ENCODE measurements around the gene PCLO. TPM values are rescaled to one million over a fixed set of nuclear protein-coding genes. Genes with fewer than 3 reads are reported as not detected.

The PCLO gene
- total RNA-seq, 2 experiments from 2014 or later: 0.35 to 1.4 TPM

DNA sequence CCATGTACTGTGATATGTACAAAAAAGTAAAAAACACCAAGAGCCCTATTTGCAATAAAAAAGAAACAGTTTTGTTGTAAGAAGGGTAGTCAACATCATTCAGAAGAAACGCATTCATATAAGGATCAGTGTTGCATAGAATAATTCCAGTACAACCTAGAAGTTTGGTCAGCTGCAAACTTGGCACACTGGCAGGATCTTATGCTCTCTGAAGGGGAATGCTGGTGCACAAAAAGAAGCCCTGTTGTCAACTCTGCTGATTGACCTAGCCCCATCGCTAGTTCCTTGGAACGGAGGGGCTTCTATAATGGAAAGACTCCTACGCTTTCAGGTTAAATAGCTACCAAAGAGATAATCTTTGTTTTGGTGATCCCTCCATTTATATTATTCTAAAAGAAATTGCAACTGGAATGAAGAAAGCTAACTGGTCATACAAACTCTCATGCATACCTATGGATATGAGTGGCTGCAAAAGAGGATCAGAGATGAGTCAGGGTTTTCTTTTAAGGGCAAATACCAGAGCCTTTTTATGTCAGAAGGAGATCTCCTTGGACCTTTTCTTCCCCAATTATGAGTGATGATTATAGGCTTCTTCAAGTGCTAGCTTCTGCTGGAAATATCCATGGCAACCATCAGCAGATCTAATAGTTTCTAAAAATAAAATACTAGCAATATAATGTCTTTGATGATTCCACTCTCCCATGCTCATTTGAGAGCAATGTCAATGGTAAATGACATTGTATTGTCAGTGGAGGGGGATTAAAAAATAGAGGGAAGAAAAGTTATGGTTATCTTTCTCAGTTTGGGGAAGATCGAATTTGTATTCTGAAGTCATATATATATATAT is 406.8 kb downstream of the PCLO start:
- no peaks in the 10 kb centered on the region for H3K9me2 ChIP-seq (ENCODE audit: insufficient read depth, low read length)
- CTCF ChIA-PET (ENCODE audit: unreplicated experiment): no interaction called here

DNA sequence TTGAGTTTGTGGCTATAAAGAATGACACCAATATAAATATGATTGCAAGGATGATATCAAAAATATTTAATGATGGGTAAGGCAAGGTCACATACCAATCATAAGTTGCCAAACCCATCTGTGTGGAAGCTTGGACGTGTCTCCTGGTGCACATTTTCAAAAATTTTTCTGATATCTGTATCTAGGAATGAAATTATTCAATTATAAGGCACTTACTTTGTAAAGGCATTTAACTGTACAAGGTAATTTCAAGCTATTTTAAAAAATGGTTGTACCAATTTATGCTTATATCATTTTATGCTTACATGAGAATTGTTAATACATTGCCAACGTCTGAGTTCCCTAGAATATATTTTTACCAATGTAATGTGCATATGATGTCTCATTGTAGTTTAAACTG is 412.7 kb downstream of the PCLO start:
- H4K20me1 ChIP-seq (ENCODE audit: insufficient read depth, low read length): no peaks in the 10 kb centered on the region
- no peaks in the 10 kb centered on the region for H3K9me2 ChIP-seq (ENCODE audit: insufficient read depth, low read length)
- H3K4me2 ChIP-seq (ENCODE audit: low read length): no peak overlapping the region
- BruUV-seq (replicated peaks): no TSS peak
- POLR2A ChIA-PET: no interaction called here
- CTCF ChIA-PET (ENCODE audit: unreplicated experiment): no interaction called here
- no peak overlapping the region for H2AFZ ChIP-seq (ENCODE audit: low read length)
- H3K4me3 ChIP-seq (ENCODE audit: low read depth, low read length, poor library complexity, severe bottlenecking): no peak overlapping the region
- no peaks in the 10 kb centered on the region for H3K9me3 ChIP-seq (ENCODE audit: low read length)
- no peak overlapping the region for H3K27ac ChIP-seq (ENCODE audit: low read depth, low read length, poor library complexity, severe bottlenecking)
- intact Hi-C loops (cut with micrococcal nuclease; ENCODE audit: unreplicated experiment): no loop called here
- H3K4me1 ChIP-seq (ENCODE audit: insufficient read depth, low read length, poor library complexity, severe bottlenecking): no peaks in the 10 kb centered on the region
- no peak for DNase-seq (ENCODE audit: low spot score)
- H3K36me3 ChIP-seq (ENCODE audit: insufficient read depth, low read length): no peaks in the 10 kb centered on the region
- TF ChIP-seq EZH2phosphoT487 (IDR thresholded peaks at IDR 0.05; ENCODE audit: borderline replicate concordance, low read depth, low read length): no peak
- TF ChIP-seq, protein P1, sequence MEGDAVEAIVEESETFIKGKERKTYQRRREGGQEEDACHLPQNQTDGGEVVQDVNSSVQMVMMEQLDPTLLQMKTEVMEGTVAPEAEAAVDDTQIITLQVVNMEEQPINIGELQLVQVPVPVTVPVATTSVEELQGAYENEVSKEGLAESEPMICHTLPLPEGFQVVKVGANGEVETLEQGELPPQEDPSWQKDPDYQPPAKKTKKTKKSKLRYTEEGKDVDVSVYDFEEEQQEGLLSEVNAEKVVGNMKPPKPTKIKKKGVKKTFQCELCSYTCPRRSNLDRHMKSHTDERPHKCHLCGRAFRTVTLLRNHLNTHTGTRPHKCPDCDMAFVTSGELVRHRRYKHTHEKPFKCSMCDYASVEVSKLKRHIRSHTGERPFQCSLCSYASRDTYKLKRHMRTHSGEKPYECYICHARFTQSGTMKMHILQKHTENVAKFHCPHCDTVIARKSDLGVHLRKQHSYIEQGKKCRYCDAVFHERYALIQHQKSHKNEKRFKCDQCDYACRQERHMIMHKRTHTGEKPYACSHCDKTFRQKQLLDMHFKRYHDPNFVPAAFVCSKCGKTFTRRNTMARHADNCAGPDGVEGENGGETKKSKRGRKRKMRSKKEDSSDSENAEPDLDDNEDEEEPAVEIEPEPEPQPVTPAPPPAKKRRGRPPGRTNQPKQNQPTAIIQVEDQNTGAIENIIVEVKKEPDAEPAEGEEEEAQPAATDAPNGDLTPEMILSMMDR (conservative IDR thresholded peaks at IDR 0.05; ENCODE audit: low read length): no peak
- no peaks in the 10 kb centered on the region for H3K79me2 ChIP-seq (ENCODE audit: insufficient read depth, low read depth, low read length)

More for the DNA sequence above, 406.8 kb downstream of the PCLO start:
- H3K4me3 ChIP-seq (ENCODE audit: low read depth, low read length, poor library complexity, severe bottlenecking): no peak overlapping the region
- no peaks in the 10 kb centered on the region for H3K36me3 ChIP-seq (ENCODE audit: insufficient read depth, low read length)
- DNase-seq (ENCODE audit: low spot score): no peak
- no peak for TF ChIP-seq EZH2phosphoT487 (IDR thresholded peaks at IDR 0.05; ENCODE audit: borderline replicate concordance, low read depth, low read length)
- TF ChIP-seq, protein P1 (conservative IDR thresholded peaks at IDR 0.05; ENCODE audit: low read length): no peak
- no TSS peak for BruUV-seq (replicated peaks)
- no peaks in the 10 kb centered on the region for H3K79me2 ChIP-seq (ENCODE audit: insufficient read depth, low read depth, low read length)
- intact Hi-C loops (cut with micrococcal nuclease; ENCODE audit: unreplicated experiment): no loop called here
- H2AFZ ChIP-seq (ENCODE audit: low read length): no peak overlapping the region
- no peaks in the 10 kb centered on the region for H3K9me3 ChIP-seq (ENCODE audit: low read length)
- H4K20me1 ChIP-seq (ENCODE audit: insufficient read depth, low read length): no peaks in the 10 kb centered on the region
- H3K27ac ChIP-seq (ENCODE audit: low read depth, low read length, poor library complexity, severe bottlenecking): no peak overlapping the region
- no peaks in the 10 kb centered on the region for H3K4me1 ChIP-seq (ENCODE audit: insufficient read depth, low read length, poor library complexity, severe bottlenecking)
- H3K4me2 ChIP-seq (ENCODE audit: low read length): no peak overlapping the region
- POLR2A ChIA-PET: interaction anchor here (0.9 kb wide), 1 partner anchor 9 kb away, joined by 3 read pairs; no protein-coding TSS in a partner anchor

DNA sequence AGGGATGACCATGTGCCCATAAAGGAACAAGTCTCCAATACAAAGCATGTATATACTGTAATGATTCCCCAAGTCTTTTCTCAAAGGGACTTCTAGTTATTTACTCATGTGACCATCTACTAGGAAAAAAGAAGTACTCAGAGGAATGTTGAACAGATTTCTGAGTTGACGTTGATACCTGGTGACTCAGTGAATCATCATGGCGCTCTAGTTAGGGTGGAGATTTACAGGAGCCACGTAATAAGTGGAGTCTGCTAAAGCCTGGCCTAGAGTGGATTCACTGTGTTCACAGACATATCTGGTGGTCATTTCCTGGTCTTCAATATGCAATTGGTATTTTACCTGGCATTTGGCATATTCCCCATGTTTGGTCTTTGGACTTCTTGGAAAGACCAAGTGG is 416.9 kb downstream of the PCLO start:
- H3K79me2 ChIP-seq (ENCODE audit: insufficient read depth, low read depth, low read length): no peaks in the 10 kb centered on the region
- ChIA-PET POLR2A (interaction anchor here (0.7 kb wide), 1 partner anchor 167 kb away, joined by 3 read pairs; no protein-coding TSS in a partner anchor), CTCF (ENCODE audit: unreplicated experiment) (no interaction called here)
- no peak overlapping the region for H2AFZ ChIP-seq (ENCODE audit: low read length)
- no peaks in the 10 kb centered on the region for H3K36me3 ChIP-seq (ENCODE audit: insufficient read depth, low read length)
- H3K9me2 ChIP-seq (ENCODE audit: insufficient read depth, low read length): no peaks in the 10 kb centered on the region
- BruUV-seq (replicated peaks): no TSS peak
- intact Hi-C loops (cut with micrococcal nuclease; ENCODE audit: unreplicated experiment): no loop called here
- no peaks in the 10 kb centered on the region for H4K20me1 ChIP-seq (ENCODE audit: insufficient read depth, low read length)
- TF ChIP-seq, protein P1 (conservative IDR thresholded peaks at IDR 0.05; ENCODE audit: low read length): no peak
- TF ChIP-seq EZH2phosphoT487 (IDR thresholded peaks at IDR 0.05; ENCODE audit: borderline replicate concordance, low read depth, low read length): no peak
- H3K27ac ChIP-seq (ENCODE audit: low read depth, low read length, poor library complexity, severe bottlenecking): no peak overlapping the region
- no peak overlapping the region for H3K4me3 ChIP-seq (ENCODE audit: low read depth, low read length, poor library complexity, severe bottlenecking)
- H3K4me1 ChIP-seq (ENCODE audit: insufficient read depth, low read length, poor library complexity, severe bottlenecking): no peaks in the 10 kb centered on the region
- no peak overlapping the region for H3K4me2 ChIP-seq (ENCODE audit: low read length)
- no peaks in the 10 kb centered on the region for H3K9me3 ChIP-seq (ENCODE audit: low read length)
- no peak for DNase-seq (ENCODE audit: low spot score)
